Measurements from ENCODE around the gene DTNB. TPM values are rescaled to one million over a fixed set of nuclear protein-coding genes. Genes with fewer than 3 reads are reported as not detected.

DTNB gene
- total and polyA plus RNA-seq, 12 donors: 4.7 to 27.5 (median 9.4) TPM

GRCh38 chr2:25620077-25620476, 53.3 kb downstream of the DTNB start:
- intact Hi-C loops (cut with DNase I): no loop called here
- no peaks in the 10 kb centered on the region for H3K9me3 ChIP-seq (replicated peaks in 1 of 3)
- H3K27ac ChIP-seq: no peak overlapping the region
- H3K4me1 ChIP-seq (replicated peaks in 1 of 2): peaks cover 0 to 7% of the 10 kb centered on the region in 2 donors
- H3K4me3 ChIP-seq: no peak overlapping the region
- no peaks in the 10 kb centered on the region for H3K27me3 ChIP-seq
- TF ChIP-seq CTCF (IDR thresholded peaks at IDR 0.05): no peak
- TF ChIP-seq POLR2A (IDR thresholded peaks at IDR 0.05): no peak
- H3K36me3 ChIP-seq (replicated peaks in 1 of 2): no peaks in the 10 kb centered on the region
- WGBS, 4 donors: 82 to 94% (median 87%) methylated on average over 5 of the region's 5 CpGs
- DNase-seq: no peak

- H3K9me3 ChIP-seq (replicated peaks in 1 of 3): no peaks in the 10 kb centered on the region
- WGBS, 4 donors: 82 to 87% (median 85%) methylated on average over 4 of the region's 4 CpGs
- no peak overlapping the region for H3K27ac ChIP-seq
- H3K27me3 ChIP-seq: no peaks in the 10 kb centered on the region
- TF ChIP-seq POLR2A (IDR thresholded peaks at IDR 0.05): no peak
- no peaks in the 10 kb centered on the region for H3K36me3 ChIP-seq (replicated peaks in 1 of 2)
- no peak overlapping the region for H3K4me3 ChIP-seq
- intact Hi-C loops (cut with DNase I): no loop called here
- peaks cover 0 to 7% of the 10 kb centered on the region in 2 donors for H3K4me1 ChIP-seq (replicated peaks in 1 of 2)
- DNase-seq: no peak
Measured at GRCh38 chr2:25619185-25619584, 54.2 kb downstream of the DTNB start.

- Histone ChIP-seq H3K4me1 (replicated peaks in 1 of 2) (peaks cover 0 to 7% of the 10 kb centered on the region in 2 donors), H3K9me3 (replicated peaks in 1 of 3) (no peaks in the 10 kb centered on the region), H3K4me3 (no peak overlapping the region), H3K27me3 (no peaks in the 10 kb centered on the region), H3K27ac (peak overlapping the region in 2 of 5 donors; percentile 41 to 44), H3K36me3 (replicated peaks in 1 of 2) (no peaks in the 10 kb centered on the region)
- no peak for DNase-seq
- intact Hi-C loops (cut with DNase I): no loop called here
- TF ChIP-seq POLR2A (IDR thresholded peaks at IDR 0.05) (no peak), CTCF (IDR thresholded peaks at IDR 0.05) (no peak)
- 51 to 64% (median 60%) methylated on average over 2 of the region's 2 CpGs for WGBS, 4 donors
Measured at GRCh38 chr2:25618676-25619075, 54.7 kb downstream of the DTNB start.

- H3K4me1 ChIP-seq (replicated peaks in 1 of 2): peaks cover 0 to 7% of the 10 kb centered on the region in 2 donors
- H3K4me3 ChIP-seq: no peak overlapping the region
- H3K27ac ChIP-seq: peak overlapping the region in 2 of 5 donors; percentile 41 to 44
- H3K36me3 ChIP-seq (replicated peaks in 1 of 2): no peaks in the 10 kb centered on the region
- TF ChIP-seq CTCF (IDR thresholded peaks at IDR 0.05): no peak
- TF ChIP-seq POLR2A (IDR thresholded peaks at IDR 0.05): no peak
- H3K9me3 ChIP-seq (replicated peaks in 1 of 3): no peaks in the 10 kb centered on the region
- intact Hi-C loops (cut with DNase I): no loop called here
- H3K27me3 ChIP-seq: no peaks in the 10 kb centered on the region
- 60 to 76% (median 69%) methylated on average over 7 of the region's 7 CpGs for WGBS, 4 donors
- peak in 1 of 7 donors; percentile 8 for DNase-seq
Measured at GRCh38 chr2:25617948-25618646, 55.3 kb downstream of the DTNB start.

- no peak overlapping the region for H3K4me3 ChIP-seq
- H3K27me3 ChIP-seq: no peaks in the 10 kb centered on the region
- TF ChIP-seq POLR2A (IDR thresholded peaks at IDR 0.05) (no peak), CTCF (IDR thresholded peaks at IDR 0.05) (no peak)
- intact Hi-C loops (cut with DNase I): no loop called here
- no peak for DNase-seq
- H3K36me3 ChIP-seq (replicated peaks in 1 of 2): no peaks in the 10 kb centered on the region
- no peak overlapping the region for H3K27ac ChIP-seq
- peaks cover 0 to 7% of the 10 kb centered on the region in 2 donors for H3K4me1 ChIP-seq (replicated peaks in 1 of 2)
- no peaks in the 10 kb centered on the region for H3K9me3 ChIP-seq (replicated peaks in 1 of 3)
Measured at GRCh38 chr2:25615920-25616319, 57.5 kb downstream of the DTNB start.
